Measurements from ENCODE around the gene FBXW8. TPM values are rescaled to one million over a fixed set of nuclear protein-coding genes. Genes with fewer than 3 reads are reported as not detected.

The FBXW8 gene
- total RNA-seq, 3 donors from 2014 or later (not counting 1 experiment from before 2014, with no cell fraction given), result 11.5 to 16.0 (median 13.5) TPM

DNA sequence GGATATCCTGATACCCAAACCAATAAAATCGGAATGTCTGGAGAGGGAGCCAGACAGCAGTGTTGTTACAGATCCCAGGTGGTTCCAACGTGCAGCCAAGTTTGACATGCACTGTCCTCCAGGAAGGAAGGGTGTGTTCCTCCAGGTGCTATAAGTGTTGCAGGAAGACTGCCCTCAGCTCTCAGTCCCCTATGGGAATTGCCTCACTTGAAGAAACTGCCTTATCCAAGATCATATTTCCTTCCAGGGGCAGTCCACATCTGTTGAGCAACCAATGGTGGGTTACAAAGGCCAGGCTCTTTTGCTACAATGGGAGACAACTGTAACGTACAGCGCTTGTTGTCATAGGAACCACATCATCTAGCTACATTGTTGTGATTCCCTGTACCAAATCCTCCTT is 13.3 kb upstream of the FBXW8 start:
- no peak overlapping the region for H3K27ac ChIP-seq (ENCODE audit: low read length)
- Mint-ChIP-seq H3K27ac (no peak overlapping the region), H3K4me1 (no peaks in the 10 kb centered on the region), H3K4me3 (no peak overlapping the region), H3K27me3 (ENCODE audit: low read depth in 2 of 2) (peaks cover 23 to 67% of the 10 kb centered on the region in 2 donors), H3K9me3 (no peaks in the 10 kb centered on the region), H3K36me3 (no peaks in the 10 kb centered on the region)
- WGBS (ENCODE audit: insufficient coverage), result 70% methylated on average over 4 of the region's 4 CpGs
- no peaks in the 10 kb centered on the region for H3K9me3 ChIP-seq (ENCODE audit: control insufficient read depth, insufficient read depth, low read length)
- H3K4me3 ChIP-seq (ENCODE audit: low read length), result no peak overlapping the region
- ATAC-seq (no peak), DNase-seq (no peak)
- H3K27me3 ChIP-seq (ENCODE audit: control insufficient read depth, insufficient read depth, low read length), result no peaks in the 10 kb centered on the region
- H3K4me1 ChIP-seq (ENCODE audit: control insufficient read depth, insufficient read depth, low read length), result no peaks in the 10 kb centered on the region
- intact Hi-C loops (cut with micrococcal nuclease), result no loop called here
- H3K36me3 ChIP-seq (ENCODE audit: control insufficient read depth, insufficient read depth, low read length), result no peaks in the 10 kb centered on the region
- TF ChIP-seq, protein P1, sequence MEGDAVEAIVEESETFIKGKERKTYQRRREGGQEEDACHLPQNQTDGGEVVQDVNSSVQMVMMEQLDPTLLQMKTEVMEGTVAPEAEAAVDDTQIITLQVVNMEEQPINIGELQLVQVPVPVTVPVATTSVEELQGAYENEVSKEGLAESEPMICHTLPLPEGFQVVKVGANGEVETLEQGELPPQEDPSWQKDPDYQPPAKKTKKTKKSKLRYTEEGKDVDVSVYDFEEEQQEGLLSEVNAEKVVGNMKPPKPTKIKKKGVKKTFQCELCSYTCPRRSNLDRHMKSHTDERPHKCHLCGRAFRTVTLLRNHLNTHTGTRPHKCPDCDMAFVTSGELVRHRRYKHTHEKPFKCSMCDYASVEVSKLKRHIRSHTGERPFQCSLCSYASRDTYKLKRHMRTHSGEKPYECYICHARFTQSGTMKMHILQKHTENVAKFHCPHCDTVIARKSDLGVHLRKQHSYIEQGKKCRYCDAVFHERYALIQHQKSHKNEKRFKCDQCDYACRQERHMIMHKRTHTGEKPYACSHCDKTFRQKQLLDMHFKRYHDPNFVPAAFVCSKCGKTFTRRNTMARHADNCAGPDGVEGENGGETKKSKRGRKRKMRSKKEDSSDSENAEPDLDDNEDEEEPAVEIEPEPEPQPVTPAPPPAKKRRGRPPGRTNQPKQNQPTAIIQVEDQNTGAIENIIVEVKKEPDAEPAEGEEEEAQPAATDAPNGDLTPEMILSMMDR (IDR thresholded peaks at IDR 0.05), result no peak

DNA sequence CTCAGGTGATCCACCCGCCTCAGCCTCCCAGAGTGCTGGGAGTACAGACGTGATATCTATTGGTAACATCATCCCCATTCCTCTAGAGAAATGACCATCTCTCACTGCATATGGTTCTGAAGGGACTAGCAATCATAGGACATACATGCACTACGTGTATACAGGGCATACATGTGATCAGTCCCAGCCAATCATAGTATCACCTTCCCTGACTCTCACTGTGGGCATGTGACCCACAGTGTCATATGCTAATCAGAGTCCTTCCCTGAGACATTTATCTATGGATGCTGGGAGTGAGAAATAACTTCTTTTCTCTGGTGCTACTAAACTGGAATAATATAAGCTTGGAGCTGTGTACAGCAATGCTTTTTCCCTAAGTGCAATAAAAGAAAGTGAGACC is 12.1 kb upstream of the FBXW8 start:
- Mint-ChIP-seq H3K9me3 (no peaks in the 10 kb centered on the region), H3K27me3 (ENCODE audit: low read depth in 2 of 2) (peaks cover 27 to 58% of the 10 kb centered on the region in 2 donors), H3K4me3 (no peak overlapping the region), H3K4me1 (no peaks in the 10 kb centered on the region), H3K36me3 (no peaks in the 10 kb centered on the region), H3K27ac (no peak overlapping the region)
- 57% methylated on average over 3 of the region's 3 CpGs for WGBS (ENCODE audit: insufficient coverage)
- TF ChIP-seq, protein P1 (IDR thresholded peaks at IDR 0.05), result no peak
- intact Hi-C loops (cut with micrococcal nuclease), result no loop called here
- Histone ChIP-seq H3K9me3 (ENCODE audit: control insufficient read depth, insufficient read depth, low read length) (no peaks in the 10 kb centered on the region), H3K36me3 (ENCODE audit: control insufficient read depth, insufficient read depth, low read length) (no peaks in the 10 kb centered on the region), H3K4me3 (ENCODE audit: low read length) (no peak overlapping the region), H3K4me1 (ENCODE audit: control insufficient read depth, insufficient read depth, low read length) (no peaks in the 10 kb centered on the region), H3K27ac (ENCODE audit: low read length) (no peak overlapping the region), H3K27me3 (ENCODE audit: control insufficient read depth, insufficient read depth, low read length) (no peaks in the 10 kb centered on the region)
- no peak for DNase-seq
- no peak for ATAC-seq

DNA sequence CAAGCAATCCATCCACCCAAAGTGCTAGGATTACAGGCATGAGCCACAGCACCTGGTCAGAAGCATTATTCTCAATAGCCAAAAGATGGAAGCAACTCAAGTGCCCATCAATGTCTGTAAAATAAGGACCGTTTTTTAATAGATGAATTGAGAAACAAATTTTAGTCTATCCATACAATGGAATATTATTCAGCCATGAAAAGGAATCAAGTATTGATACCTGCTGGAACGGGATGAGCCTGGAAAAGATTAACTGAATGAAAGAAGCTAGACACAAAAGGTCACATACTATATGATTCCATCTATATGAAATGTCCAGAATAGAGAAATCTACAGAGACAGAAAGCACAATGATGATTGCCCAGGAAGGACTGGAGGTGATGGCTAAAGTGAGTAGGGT is 9.1 kb upstream of the FBXW8 start:
- H3K27ac Mint-ChIP-seq, result no peak overlapping the region
- no peaks in the 10 kb centered on the region for H3K9me3 ChIP-seq (ENCODE audit: control insufficient read depth, insufficient read depth, low read length)
- DNase-seq (no peak), ATAC-seq (no peak)
- WGBS (ENCODE audit: insufficient coverage), result no CpG with 5 or more reads among the region's 2 CpGs
- no peaks in the 10 kb centered on the region for H3K4me1 Mint-ChIP-seq
- H3K27ac ChIP-seq (ENCODE audit: low read length), result no peak overlapping the region
- H3K36me3 Mint-ChIP-seq, result no peaks in the 10 kb centered on the region
- H3K4me3 ChIP-seq (ENCODE audit: low read length), result no peak overlapping the region
- no peaks in the 10 kb centered on the region for H3K9me3 Mint-ChIP-seq
- no peaks in the 10 kb centered on the region for H3K4me1 ChIP-seq (ENCODE audit: control insufficient read depth, insufficient read depth, low read length)
- TF ChIP-seq, protein P1 (IDR thresholded peaks at IDR 0.05), result no peak
- intact Hi-C loops (cut with micrococcal nuclease), result no loop called here
- H3K27me3 ChIP-seq (ENCODE audit: control insufficient read depth, insufficient read depth, low read length), result no peaks in the 10 kb centered on the region
- no peak overlapping the region for H3K4me3 Mint-ChIP-seq
- H3K27me3 Mint-ChIP-seq (ENCODE audit: low read depth in 2 of 2), result peaks cover 29 to 53% of the 10 kb centered on the region in 2 donors
- no peaks in the 10 kb centered on the region for H3K36me3 ChIP-seq (ENCODE audit: control insufficient read depth, insufficient read depth, low read length)

DNA sequence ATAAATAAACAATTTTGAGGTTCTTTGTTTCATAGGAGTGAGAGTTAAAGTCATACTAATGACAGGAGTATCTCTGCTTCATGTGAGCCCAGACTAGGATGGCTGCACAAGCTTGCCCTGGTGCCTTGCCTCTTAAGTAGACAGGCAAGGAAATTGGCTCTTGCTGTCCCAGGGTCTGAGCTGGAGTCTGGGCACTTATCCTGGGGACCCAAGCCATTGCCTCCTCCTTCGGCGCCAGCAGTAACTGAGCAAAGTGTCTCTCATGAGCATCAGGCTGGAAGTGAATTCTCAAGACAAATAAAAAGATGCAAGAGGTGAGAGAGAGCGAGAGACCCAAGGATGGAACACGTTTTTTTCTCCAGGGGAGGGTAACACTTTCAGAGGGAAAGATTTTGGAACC is 6.9 kb upstream of the FBXW8 start:
- Mint-ChIP-seq H3K4me3 (no peak overlapping the region), H3K9me3 (no peaks in the 10 kb centered on the region), H3K4me1 (no peaks in the 10 kb centered on the region), H3K27ac (no peak overlapping the region), H3K36me3 (no peaks in the 10 kb centered on the region), H3K27me3 (ENCODE audit: low read depth in 2 of 2) (peaks cover 27 to 38% of the 10 kb centered on the region in 2 donors)
- Histone ChIP-seq H3K27ac (ENCODE audit: low read length) (no peak overlapping the region), H3K9me3 (ENCODE audit: control insufficient read depth, insufficient read depth, low read length) (no peaks in the 10 kb centered on the region), H3K27me3 (ENCODE audit: control insufficient read depth, insufficient read depth, low read length) (no peaks in the 10 kb centered on the region), H3K4me1 (ENCODE audit: control insufficient read depth, insufficient read depth, low read length) (no peaks in the 10 kb centered on the region), H3K4me3 (ENCODE audit: low read length) (no peak overlapping the region), H3K36me3 (ENCODE audit: control insufficient read depth, insufficient read depth, low read length) (no peaks in the 10 kb centered on the region)
- WGBS (ENCODE audit: insufficient coverage), result 75% methylated on average over 4 of the region's 4 CpGs
- ATAC-seq (no peak), DNase-seq (no peak)
- TF ChIP-seq, protein P1 (IDR thresholded peaks at IDR 0.05), result no peak
- intact Hi-C loops (cut with micrococcal nuclease), result no loop called here
